Non-pigmented ciliary epithelial cell (primary cell): ENCODE measurements around the gene SP6.

ENCODE experiments used
- DNase-seq: peaks from one replicate; pipeline ENCODE4 v3.0.0-alpha.2; 2010; ENCODE audit warnings: low read depth

Gene SP6

DNA sequence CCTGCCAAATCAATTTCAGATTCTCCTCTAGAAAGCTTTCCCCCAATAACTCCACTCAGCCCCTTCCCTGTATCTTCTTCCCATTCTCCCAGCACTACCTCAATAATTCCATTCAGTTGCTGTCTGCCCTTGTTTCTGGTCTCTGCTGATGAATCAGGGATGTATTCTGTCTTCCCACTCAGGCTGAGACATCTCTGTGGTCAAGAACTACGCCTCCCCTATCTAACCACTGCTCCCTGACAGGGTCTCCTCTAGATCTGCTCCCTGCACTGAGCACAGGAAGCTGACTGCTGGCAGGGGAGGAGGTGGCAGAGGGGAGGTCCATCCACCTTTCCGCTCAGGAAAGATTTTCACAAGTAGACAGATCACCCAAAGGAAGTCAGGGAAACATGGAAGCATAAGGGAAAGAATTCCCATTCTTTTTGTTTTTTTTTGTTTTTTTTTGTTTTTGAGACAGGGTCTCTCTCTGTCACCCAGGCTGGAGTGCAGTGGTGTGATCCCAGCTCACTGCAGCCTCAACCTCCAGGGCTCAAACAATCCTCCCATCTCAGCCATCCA, 28.1 kb upstream of the SP6 start:
- peak; percentile 43 for DNase-seq

DNA sequence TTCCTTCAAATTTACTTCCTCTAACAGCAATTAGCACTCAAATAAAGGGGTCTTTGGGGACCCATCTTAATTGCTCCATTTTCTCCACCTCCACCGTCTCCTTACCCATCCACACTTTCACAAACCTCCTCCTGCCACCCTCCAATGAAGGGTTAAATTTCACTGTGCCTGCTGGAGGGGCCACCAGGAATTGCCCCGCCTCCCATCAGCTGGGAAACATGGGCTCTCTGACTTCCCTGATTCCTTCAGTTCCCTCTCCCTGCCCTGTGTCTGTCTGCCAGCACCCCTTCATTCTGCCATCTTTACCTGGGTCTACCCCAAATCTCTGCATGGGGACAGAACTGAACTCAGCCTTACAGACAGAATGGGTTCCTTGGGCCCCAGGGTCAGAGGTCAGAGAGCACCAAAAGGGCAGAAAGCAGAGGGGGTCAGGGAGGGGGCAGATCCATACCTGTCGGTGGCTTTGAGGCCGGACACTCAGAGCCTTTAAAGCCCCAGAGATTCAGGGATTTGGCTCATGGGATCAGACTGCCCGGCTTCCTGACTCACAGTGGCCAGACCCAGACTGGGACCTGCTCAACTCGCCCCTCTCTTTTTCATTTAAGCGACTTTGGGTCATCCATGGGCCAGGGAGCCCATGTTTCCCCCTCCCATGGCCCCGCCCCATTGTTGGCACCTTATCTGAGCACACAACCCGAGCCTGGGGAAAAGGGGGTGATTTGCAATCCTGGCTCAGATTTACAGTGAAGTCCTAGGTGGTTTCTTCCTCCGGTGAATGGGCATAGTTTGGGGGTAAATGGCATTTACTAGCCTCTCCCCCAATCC, 27.5 kb upstream of the SP6 start:
- no peak for DNase-seq

DNA sequence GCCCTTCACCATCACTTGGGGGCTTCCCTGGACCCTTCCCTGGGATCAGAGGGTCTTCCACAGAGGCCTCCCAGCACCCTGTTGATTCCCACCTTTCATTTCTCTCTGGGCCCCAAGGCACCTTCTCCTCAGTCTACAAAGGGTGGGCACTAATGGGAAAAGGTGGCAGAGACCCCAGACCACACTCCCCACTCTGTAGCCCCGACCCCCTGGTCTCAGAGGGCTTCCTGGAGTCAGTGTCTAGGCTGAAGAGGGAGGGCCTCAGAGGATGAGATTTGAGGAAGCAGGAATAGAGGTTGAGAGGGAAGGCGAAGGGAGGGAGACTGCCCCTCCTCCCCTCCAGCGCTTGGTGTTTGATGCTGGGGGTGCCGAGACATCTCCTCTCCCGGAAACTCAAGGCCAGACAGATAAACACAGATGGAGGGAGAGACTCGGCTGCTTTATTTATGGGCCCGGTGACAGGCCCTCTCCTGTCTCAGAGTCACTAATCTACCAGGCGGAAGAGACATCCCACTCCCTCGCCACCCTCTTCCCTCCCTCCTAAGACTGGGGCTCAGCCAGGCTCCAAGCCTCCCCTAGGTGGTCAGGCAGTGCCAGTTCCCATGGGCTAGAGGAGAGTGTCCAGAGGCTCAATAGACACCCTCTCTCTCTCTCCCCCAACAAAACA, 26.5 kb upstream of the SP6 start:
- no peak for DNase-seq

DNA sequence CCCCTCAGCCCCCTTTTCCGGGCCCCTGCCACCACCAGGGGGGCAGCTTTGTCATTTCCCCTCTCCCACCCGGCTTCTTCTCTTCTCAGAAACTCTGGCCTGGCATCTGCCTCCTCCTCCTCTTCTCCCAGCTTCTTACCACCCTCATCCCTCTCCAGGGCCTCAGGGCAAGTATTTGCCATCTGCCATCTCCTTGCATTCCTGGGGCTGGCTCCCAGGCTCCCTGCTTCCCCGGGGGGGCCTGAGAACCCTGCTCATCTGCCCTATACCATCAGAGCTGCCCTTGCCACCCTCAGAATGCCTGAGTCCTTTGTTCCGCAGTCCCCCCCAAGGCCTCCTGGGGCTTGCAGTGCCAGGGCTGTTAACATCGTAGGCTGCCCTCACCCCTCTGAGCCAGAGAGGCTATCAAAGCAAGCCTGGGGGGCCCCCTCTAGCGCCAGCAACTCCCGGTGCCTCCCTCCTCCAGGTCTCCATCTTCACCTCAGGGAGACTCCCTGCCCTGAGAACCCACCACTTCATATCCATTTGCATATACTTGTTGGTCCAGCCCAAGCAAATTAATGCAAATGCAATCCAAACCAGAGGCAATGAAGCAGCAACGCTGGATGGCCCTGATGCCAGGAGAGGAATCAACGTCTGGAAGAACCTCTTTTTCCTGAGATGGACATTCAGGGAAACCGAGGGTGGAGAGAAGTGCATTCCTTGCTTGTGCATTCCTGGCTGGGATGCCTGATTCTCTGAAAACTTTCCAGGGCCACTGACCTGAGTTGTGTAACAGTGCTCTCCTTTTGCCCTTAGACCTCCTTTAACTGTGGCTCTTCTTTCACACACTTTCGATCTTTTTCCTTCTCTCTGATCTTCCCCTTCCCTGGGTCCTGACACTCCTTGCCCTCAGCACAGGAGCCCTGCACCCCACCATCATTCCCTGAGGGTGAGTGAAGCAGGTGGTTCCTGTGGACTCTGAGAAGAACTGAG, 24.3 kb upstream of the SP6 start:
- no peak for DNase-seq

DNA sequence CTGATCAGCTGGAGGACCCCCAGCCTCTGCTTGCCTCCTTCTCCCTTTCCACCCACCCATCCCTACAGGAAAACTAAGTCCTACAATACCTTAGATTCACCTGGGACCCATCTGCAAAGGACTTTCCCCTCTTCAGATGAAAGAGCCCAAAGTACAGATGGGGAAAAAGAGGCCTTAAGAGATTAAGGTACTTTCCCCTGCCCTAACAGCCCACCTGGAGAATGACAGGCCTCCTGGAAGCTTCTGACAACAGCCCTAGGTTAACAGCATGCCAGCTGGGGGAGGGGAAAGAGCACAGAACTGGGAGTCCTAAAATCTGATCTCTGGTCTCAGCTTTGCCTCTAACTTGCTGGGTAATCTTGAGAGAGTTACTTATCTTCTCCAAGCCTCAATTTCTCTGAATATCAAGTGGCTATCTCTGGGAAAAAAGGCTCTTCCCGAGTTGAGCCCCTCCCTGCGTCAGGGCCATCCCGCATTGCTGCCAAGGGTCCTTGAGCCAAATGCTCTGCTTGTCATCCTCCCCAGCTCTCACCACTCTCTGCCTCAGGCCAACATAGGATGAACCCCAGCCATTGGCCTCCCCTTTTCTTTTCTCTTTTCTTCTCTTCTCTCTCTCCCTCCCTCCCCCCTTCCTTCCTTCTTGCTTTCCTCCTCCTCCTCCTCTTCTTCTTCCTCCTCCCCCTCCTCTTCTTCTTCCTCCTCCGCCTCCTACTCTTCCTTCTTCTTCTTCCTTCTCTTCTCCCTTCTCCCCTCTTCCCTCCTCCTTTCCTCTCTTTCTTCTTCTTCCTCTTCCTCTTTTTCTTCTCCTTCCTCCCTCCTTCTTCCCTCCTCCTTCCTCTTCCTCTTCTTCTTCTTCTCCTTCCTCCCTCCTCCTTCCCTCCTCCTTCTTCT, 22.5 kb upstream of the SP6 start:
- no peak for DNase-seq

DNA sequence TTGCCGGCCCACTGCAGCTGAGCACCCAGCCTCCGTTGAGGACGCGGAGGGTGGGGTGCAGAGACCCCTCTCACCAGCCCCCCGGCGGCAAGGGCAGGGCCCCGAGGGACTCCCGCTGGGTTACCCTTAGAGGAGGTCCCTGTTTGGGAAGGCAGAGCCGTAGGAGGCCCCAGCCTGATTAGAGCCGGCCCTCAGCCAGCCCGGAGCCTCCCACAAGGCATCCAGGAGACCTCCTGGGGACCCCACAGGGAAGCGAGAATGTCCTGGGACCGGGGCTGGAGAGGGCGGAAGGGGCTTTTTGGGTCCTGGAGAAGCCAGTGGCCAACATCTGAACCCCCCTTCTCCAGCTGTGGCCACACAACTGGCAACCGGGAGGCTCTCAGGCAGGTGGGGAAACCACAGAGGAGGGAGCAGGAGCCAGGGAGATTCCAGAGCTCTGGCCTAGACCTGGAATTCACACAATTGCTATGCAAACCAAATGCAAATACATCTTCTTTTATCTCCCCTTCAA, 21.7 kb upstream of the SP6 start:
- no peak for DNase-seq

DNA sequence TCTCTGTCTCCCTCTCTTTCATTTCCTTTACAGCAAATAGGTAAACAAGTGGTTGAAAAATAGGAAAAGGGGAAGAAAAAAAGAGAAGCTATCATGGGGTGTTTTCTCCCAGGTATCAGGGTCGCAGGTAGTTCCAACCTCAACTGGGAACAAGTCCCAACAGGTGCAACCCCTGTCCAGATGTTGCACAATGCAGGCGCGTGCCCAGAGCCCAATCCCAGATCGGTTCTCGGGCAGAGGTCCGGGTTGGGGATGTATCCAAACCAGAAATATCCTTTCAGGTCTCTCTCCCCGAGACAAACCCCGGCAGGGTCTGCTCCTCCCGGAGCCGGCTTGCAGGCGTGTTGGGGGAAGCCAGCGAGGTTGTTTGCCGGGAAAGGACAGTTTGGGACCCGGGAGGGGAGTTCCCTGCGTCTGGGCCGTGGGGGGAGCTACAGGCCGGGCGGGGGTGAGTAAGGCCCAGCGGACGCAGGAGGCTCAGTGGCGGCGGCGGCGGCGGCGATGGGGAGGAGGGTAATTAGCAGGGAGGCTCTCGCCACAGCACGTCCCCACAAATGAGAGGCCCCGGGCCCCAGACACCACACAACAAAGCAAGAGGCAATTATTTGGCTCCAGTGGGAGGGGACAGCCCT, 21.2 kb upstream of the SP6 start:
- no peak for DNase-seq

DNA sequence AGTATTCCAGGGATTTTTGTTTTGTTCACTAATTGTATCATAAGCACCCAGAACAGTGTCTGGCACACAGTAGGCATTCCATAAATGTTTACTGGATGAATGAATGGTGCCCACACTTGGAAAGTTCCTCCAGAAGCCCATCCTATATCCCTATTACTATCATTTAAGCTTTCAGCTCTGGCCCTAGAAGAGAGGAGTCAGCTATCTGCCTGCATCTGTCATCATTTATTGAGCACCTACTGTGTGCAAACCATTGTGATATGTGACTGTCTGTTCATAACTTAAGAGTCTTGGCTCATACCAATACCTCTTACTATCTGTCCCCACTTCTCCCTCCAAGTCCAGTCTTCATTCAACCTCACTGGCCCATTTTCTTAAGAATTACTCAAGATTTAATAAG, 20.1 kb upstream of the SP6 start:
- no peak for DNase-seq

DNA sequence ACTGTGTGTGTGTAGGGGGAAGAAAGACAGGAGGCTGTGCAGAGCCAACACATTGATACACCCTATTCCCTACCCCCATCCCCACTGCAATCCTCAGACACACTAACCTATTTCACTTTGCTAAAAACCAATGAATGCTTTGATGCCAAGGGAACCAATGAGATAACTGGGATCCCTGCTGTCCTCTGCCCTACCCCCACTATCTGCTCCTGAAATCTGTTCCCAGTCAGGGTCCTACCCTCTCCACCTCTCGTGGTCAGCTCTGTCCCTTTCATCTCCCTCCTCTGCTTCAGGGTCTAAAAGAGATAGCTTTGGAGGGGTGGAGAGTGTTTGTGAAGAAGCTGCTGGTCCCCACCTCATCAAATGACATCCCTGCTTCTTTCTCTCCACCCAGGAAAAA, 19.1 kb upstream of the SP6 start:
- DNase-seq, result no peak

DNA sequence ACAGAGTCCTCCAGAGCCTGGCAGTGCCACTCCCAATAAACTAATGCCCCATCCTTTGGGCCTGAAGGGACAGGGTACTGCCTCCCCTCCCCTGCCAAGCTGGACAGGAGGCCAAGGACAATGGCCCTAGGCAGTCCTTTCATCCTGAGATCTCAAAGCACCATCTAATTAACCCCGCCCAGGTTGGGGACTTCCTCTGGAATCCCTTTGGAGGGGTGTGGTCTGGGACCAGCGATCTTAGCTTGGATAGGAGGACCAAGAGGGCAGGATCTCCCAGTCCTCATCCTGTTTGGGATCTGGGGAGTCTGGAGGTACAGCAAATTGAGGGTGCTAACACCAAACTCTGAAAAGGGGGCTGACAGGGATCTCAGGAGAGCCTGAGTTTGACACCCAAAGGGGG, 18.2 kb upstream of the SP6 start:
- DNase-seq, result no peak

DNA sequence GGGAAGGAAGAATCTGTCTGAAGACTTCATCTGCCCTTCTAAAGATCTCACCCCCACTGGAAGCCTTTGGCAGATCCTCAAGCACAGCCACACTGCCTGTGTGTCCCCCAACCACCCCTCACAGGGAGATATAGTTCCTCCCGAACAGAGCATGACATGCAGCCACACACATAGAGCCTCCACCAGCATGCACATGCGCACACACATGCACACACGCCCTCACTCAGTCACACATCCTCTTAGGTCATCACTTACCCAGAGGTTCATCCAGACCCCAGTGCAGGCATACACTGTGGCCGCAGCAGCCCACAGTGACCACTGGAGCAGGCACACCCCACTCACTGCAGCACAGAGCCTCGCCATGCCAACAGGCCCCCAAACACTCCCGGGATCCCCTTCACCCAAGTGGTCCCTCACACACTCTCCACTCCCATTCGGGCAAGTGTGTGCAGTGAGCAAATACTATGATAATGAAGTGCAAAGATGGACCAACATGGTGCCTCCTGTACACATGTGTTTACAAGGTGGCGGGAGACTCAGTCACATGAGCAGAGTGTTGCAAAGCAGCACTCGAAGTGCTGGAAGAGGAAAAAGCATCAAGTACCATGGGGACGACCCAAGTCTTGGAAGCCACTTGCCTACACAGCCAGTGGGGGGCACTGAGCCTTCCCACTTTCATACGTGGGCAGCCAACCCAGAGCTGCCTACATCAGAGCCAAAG, 17.0 kb upstream of the SP6 start:
- no peak for DNase-seq

DNA sequence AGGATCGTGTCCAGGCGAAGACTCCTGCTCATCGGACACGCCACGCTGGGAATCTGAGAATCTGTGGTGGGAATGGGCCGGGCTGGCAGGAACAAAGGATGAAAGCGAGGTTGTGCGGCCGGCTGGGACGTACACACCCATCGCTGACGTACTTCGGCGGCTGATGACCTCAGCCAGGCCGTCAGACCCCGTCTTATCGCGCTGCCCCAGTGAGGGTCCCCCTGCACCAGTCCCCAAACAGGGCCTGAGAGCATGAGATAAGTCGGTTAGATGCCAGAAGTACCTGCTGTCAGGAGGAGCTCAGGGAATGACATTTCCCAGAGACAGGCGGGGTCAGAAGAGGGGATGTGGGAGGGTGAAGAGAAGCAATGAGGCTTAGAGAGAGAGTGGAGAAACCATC, 16.0 kb upstream of the SP6 start:
- DNase-seq, result no peak

DNA sequence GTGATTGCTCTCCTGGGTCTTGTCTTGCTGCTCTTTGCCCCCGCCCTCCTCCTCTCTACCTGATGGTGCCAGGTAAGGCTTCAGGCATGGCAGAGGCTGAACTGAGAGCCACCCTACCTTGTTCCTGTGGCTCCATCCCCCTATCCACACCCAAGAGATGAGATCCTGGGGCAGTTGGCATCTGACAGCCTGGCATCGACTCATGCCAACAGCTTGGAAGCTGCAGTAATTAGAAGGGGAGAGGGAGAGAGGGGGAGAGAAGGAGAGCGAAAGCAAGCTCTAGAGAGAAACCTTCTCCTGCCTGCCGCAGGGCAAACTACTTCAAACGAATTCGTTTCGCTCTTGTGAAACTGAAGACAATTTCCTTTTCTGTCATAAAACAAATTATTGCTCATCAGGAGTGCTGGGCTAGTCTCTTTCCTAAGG, 13.8 kb upstream of the SP6 start:
- DNase-seq, result no peak

DNA sequence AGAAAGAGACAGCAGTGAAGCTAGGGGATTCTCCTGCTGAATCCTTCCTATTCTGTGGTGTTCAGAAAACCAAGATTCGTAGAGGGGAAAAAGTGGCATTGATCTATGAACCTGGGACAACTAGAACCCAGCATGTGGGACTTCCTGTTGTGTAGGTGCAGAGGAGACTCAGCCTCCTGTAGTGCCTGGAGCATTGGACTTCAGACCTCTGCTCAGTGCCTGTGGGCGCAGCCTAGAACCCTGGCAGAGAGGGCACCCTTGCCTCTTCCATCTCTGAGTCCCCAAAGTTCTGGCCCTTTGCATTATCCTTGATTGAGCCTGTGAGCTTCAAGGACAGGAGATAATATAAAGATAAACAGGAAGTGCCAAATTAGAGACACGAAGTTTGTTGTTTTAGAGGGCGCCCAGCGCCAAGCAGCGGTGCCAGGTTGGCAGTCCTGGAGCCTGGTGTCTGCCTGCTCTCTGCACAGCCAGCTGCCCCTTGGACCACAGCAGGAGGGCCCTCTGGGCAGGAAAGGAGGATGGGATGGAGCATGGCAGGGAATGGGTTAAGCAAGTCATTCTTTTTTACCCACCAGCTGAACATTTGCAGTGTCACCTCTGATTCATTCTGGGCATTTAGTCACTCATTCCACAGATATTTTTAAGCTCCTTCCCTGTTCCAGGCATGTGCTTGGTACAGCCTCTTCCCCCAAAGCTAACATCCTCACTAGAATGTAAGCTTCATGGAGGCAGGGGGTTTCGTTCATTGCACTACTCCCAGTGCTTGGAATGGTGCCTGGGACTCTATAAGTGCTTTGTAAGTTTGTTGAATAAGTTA, 11.9 kb upstream of the SP6 start:
- DNase-seq, result peak; percentile 62

DNA sequence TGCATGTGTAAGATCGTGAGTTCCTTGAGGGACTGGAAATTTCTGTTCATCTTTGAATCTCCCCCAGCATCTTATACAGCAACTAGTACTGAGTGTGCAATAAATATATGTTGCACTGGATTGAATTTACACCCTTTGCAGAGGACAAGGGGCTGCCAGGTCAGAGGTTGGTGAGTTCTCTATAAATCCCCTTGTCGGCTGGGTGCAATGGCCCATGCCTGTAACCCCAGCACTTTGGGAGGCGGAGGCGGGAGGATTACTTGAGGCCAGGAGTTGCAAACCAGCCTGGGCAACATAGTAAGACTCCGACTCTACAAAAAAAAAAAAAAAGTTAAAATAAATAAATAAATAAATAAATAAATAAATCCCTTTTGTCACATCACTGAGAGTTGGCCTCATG, 9.4 kb upstream of the SP6 start:
- no peak for DNase-seq

DNA sequence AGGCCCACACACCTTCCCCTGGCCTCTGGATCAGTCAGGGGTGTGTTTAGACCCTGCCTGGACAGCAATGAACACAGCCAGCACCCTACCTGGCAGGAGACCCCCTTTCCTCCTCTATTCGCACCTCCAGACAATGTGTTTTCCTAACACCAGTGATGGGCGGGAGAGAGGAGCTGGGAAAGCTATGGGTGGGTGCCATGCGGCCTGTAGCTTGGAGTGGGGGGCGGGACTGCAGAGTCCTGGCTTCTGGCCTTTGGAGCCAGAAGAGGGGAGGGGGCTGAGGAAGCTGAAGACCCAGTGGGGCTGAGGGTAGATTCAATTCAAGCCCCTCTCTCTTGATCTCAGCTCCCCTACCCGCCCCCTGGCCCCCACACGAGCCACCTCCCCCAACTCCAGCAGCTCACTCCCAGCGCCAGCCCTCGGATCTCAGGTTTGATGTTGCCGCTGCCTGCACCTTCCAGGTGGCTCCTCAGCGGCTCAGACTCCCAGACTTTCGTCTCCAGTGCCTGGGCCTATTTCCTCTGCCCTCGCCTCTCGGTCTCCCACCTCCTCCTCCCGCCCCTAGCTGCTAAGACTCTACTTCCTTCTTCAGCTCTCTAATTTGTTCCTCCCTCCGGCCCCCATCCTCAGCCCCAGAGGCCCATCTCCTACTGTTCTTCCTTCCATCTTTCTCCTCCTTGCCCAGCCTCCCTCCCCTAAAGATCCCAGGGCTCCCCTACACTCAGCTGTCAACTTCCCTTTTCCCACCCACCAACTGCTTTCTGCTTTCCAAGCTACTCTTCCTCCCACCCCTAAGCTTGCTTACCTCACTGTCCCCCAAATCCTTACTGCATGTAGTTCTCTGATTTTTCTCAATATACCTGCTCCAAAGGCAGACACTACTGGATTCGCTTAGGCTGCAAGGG, 6.8 kb upstream of the SP6 start:
- no peak for DNase-seq

DNA sequence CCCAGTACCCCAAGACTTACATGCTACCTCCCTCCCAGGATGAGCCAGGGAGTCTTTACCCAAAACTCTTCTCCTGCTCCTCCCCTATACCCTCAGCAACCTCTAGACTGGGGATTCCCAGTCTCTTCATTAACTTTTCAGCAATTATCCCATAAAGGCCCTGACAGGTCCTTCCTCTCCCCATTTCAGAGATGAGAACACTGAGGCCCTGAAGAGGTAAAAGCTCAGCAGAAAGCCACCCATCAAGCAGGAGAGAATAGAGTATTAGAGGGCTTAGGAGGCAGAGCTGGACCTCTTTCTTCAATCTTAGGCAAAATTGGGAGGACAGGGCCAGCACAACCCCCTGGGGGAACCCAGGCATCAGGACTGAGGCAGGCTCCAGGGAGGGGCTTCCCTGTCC, 5.9 kb upstream of the SP6 start:
- no peak for DNase-seq

DNA sequence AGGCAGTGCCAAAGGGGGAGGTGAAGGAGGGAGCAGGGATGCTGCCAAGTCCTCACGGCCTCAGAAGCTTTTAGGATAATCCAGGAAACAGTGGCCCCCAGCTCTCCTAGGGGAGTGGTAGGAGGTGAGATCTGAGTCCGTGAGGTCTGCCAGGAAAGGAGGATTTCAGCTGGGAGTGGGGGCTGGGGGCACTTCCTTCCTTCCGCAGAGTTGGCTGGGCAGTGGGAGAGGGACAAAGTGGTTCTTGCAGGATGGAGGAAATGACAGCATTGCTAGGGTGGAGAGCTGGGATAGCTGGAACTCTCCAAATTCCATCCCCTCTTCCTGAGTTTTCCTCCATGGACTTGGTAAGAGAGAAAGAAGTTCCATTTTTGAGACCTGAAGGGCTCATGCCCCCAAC, 4.8 kb upstream of the SP6 start:
- DNase-seq, result no peak
